NOMO-1 (cell line): ENCODE measurements around the gene ATP8B4.

Experiments
- DNase-seq, 2 experiments: peaks; one replicate each; lab custom pipeline; 2025; ENCODE audit not compliant: unreplicated experiment in 2 of 2; lab: John Stamatoyannopoulos, UW

ATP8B4 gene

DNA sequence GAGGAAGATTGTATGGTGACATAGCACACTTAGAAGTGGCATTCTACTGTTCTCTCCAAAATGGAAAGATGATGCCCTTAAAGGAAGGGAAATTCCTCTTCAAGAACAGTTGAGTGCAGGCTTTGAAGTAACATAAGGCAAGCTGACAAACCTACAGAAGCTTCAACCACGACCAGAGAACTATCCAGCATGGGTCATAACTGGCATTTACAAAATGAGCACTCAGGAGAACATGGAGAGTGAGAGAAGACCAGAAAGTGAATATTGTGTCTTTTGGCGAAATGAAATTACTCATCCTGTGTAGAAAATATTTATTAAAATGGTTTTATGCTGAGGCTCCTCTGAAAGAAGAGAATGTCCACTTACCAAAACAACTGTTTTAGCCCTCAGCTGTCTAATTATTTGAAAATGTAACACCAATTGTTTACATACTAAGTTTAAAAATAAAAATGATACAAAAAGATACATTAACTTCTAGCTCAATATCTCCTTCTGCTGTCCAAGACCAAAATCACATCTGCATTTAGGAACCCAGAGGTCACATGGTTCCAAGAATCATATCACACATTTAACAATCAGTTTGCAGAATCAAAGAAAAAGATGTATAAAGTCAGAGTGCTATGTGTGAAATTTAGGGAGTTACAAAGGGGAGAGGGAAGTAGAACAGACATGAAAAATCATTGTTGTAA, 216.9 kb downstream of the ATP8B4 start:
- DNase-seq, result no peak

DNA sequence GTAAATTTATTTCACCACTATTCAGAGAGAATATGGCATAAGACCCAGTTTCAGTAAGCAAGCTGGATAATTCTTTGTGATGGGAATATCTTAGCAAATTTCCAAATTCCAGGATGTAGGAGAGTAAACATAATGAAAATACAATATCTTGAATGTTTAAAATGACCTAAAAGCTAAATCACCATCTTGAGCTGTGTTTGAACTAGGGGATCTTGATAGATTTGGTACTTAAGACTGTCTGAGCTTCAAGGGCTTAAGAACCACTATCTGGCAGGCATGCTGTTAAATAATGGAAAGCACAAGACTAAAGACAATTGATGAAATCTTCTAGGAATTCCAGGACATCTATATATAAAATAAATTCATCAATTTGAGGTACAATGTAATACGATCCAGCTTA, 217.7 kb downstream of the ATP8B4 start:
- DNase-seq, result no peak

DNA sequence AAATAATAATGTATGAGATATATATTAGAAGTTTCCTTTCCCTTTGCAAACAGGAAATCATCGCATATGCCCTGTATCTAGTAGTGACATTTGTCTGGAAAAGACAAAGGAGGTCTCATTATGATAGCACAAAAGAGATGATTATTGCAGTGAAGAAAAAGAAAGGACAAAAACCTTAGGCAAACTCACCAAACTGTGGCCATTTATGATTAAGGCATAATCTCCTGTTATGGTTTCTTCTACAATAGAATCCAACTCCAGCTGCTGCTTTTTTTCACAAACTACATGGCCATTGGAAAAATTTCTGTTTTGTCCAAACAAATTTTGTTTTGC, 218.2 kb downstream of the ATP8B4 start:
- no peak for DNase-seq

DNA sequence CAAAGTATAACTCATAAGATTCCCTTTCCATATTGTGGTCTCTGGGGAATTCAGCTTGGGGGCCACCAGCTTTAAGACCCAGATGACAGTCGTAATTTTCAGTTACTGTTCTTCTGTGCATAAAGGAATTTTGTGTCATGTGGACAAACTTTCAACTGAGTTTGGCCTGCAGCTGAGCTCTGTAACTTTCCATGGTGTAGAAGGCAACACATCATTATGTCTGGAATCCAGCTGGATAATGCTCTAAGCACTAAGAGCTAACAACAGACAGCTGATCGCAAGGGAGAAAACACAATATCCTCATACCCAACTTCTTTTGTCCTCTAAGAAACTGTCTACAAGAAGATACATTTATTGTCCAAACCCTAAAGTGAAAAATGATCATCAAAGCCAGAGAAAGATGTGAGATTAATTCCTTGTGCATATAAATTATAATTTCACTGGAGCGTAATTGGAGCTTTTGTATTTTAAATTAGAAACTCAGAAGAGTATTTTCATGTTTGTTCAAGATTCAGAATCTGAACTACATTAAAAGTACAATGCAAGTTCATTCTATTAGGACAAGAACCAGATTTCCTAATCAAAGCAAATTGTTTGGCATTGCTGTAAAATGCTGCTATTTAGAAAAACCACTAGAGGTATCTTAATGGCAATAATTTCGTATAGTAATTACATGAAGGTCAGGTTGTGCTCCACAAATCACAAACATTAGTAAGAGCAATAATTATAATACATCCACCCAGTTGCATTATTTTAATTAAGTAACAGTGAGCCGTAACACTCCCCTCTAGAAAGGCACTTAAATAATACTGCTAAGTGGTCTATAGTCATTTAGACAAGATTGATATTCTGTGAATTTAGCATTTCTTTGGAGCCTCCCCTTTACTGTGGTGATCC, 218.8 kb downstream of the ATP8B4 start:
- no peak for DNase-seq

GRCh38 chr15:49898575-49899283, 220.3 kb downstream of the ATP8B4 start:
- DNase-seq, result no peak

GRCh38 chr15:49898097-49898496, 220.9 kb downstream of the ATP8B4 start:
- no peak for DNase-seq

GRCh38 chr15:49895347-49896223, 223.4 kb downstream of the ATP8B4 start:
- DNase-seq, result no peak

DNA sequence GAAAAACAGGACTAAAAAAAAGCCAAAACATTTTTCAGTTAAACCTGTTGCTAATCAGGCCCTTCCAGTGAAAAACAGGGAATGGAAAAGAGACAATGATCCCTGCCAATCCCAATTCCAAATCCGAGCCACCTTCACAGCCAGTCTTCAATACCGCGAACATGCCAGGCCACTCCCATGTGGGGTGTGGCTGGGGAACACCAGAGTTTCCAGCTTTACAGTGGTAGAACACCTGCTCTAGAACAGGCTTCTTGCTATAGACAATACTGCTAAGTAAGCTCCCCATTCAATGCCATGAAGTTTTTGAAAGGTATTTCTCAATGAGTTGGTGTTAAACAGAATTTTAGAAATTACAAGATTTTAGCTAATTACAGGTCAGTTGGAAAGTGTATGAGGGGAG, 228.3 kb downstream of the ATP8B4 start:
- DNase-seq, result no peak

DNA sequence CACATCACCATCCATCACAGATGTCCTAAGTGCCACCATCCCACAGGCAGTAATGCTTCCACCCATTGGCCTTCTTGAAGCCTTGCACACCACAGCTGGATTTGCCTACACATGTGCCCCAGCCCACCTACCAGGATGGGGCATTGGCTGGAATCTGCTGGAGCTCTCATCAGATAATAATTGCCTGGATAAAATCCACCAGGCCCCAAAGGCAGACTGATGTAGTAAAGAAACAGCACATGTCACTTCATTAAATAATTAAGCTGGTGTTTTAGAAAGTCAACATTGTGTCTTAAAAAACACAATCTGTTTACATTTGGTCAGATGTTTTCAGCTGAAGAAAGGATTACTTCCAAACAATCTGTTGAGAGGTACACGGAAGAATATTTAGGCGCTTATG, 229.5 kb downstream of the ATP8B4 start:
- no peak for DNase-seq

GRCh38 chr15:49888734-49889133, 230.3 kb downstream of the ATP8B4 start:
- no peak for DNase-seq

DNA sequence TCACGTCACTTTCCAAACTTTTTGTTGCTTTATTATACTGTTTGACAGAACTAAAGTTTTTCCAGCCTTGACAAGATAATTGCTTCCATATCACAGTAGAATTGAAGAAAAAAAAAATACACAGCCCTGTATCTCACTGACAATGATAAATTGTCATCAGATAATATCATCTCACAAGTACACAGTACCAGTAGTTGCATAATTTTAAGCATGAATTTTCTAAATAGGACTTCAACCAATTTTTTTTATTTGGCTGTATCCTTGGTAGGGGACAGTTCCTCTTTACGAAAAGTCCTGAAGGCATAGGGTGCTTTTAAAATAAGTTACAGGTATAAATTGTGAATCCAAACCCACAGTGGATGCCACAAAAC, 230.7 kb downstream of the ATP8B4 start:
- no peak for DNase-seq

DNA sequence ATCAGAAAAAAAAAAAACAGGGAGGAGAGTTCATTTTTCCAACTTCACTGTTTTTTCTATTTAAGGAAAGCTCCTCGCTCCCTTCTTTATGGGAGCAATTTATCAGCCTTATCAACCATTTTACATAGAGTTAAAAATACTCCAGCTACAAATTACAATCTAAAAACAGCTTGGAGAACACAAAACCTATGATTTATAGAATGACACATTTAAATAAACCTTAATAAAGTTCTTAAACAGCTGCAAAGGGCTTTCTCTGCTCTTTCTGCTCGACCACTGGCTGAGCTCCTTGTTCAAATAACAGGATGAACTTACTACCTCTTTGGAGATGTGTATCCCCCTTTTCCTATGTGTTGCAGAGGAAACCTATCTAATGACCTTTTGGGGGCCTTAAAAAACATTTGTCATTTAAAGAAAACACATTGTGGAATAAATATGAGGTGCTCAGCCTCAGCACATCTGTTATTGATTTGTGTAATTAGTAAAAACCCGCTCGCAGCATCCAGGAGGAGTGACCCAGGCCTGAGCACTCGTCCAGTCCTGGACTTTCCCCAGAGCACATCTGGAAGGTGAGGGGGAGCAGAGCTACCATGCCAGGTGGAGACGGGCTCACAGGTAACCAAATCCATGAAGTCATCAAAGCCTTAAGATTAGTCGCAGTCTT, 231.2 kb downstream of the ATP8B4 start:
- no peak for DNase-seq

- DNase-seq, result no peak
Measured at GRCh38 chr15:49883121-49883520, 235.9 kb downstream of the ATP8B4 start.

DNA sequence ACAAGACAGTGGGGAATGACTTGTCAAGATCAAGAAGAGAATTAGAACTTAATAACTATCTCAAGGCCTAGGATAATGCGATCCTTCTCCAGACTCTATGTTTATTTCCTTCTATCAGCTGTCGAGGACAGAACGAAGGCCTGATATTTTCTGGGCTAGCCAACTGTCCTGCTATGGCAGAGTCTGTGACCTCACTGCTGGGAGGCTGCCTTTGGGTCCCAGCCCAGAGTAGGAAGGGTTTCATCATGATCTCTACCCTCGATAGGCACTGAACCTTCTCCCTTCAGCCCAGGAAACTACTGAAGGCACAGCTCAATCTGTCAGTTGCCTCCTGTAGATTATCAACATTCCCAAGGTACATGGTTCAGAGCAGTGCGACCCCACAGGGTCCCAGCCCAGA, 237.2 kb downstream of the ATP8B4 start:
- DNase-seq, result no peak

DNA sequence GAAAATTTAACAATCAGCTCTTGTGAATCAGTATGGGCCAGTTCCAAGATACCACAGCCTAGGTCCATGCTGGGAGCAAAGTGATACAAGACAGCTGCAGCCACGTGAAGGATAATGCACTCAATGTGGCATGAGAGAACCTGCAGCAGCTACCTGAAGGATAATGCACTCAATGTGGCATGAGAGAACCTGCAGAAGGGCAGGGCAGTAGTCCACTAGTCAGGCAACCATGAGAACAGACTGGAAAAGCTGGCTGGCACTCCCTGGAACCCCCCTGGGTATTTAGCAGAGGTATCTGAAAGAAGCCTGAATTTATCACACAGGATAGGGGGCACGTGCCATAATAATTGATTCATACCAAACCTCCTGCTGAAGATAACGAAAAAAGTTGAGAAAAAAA, 237.6 kb downstream of the ATP8B4 start:
- no peak for DNase-seq

GRCh38 chr15:49877873-49878521, 241.0 kb downstream of the ATP8B4 start:
- DNase-seq, result no peak

DNA sequence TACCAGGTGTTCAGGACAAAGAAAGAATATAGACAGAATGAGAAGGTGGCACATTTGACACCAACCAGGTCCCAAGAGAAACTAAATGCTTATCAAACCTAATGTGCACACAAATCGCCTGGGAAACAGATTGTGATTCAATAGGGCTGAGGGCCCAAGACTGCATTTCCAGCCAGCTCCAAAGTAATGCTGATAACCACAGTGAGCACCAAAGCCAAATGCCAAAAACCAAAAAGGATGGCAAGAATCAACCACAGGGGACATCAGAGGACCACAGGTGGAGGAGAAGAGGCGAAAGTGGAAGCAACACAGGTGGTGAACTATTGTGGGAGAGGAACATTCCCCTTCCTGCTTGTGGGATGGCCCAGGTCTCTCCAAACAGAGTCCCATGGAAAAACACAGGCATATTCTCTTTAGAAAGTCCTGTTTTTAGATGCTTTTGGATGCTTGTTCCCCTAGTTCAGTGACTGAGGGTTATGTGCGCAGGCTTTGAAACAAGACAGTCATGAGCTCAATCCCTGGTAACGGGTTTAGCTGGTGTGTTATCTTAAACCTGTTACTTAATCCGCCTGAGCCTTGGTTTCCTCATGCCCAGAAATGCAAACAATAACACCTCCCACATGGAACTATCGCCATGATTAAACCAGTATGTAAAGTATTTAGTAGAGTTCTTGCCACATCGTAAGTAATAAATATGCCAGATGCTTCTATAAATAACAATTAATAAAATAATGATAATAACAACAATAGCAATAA, 241.7 kb downstream of the ATP8B4 start:
- DNase-seq, result no peak

DNA sequence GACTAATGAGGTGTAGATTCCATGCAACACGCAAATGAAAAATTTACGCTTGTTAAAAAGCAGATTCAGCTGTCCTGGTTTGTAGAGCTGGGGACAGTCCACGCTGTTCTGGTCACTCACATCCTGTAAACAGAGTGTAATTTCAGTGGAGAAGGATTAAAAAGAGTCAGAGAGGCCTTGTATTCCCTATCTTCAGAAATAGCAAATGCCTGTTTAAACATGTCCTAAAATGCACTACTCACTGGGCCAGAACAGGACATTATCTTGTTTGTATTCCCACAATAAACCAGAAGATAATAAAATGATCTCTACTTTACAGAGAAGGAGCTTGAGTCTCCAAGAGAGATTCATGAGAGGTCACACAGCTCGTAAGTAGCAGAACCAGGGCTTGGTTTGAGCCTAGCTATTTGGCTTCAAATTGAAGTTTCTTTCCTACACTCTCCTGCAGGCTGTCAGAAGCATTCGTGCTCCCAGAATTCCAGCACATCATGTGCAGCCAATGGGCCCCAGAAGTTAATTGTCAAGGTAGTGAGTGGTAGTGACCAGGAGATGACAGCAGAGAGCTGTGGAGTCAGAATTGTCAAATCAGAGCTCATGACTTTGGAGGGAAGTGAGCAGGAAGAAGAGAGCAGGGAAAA, 242.5 kb downstream of the ATP8B4 start:
- no peak for DNase-seq

GRCh38 chr15:49875392-49875791, 243.6 kb downstream of the ATP8B4 start:
- no peak for DNase-seq
